Measurements from ENCODE around the gene RANBP9. TPM values are rescaled to one million over a fixed set of nuclear protein-coding genes. Genes with fewer than 3 reads are reported as not detected.

RANBP9 gene
- total RNA-seq, 4 donors from 2014 or later: 28.8 to 35.6 (median 32.3) TPM

DNA sequence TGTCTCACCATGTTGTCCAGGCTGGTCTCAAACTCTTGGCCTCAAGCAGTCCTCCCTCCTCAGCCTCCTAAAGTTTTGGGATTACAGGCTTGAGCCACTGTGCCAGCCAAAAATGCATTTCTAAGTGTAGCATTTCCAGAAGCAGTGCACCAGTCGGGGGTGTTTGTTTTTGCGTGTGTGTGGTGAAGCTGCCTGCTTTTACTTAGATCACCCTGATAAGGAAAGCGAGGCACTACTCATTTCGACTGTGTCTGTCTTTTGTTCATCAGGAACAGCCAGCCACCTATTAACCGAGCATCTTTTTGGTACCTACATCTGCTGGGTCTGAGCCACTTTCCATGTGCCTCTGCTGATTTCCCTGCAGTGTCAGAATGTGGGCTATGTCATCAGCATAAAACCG, 118.5 kb downstream of the RANBP9 start:
- TF ChIP-seq, protein P1, sequence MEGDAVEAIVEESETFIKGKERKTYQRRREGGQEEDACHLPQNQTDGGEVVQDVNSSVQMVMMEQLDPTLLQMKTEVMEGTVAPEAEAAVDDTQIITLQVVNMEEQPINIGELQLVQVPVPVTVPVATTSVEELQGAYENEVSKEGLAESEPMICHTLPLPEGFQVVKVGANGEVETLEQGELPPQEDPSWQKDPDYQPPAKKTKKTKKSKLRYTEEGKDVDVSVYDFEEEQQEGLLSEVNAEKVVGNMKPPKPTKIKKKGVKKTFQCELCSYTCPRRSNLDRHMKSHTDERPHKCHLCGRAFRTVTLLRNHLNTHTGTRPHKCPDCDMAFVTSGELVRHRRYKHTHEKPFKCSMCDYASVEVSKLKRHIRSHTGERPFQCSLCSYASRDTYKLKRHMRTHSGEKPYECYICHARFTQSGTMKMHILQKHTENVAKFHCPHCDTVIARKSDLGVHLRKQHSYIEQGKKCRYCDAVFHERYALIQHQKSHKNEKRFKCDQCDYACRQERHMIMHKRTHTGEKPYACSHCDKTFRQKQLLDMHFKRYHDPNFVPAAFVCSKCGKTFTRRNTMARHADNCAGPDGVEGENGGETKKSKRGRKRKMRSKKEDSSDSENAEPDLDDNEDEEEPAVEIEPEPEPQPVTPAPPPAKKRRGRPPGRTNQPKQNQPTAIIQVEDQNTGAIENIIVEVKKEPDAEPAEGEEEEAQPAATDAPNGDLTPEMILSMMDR (IDR thresholded peaks at IDR 0.05): no peak
- no peak for DNase-seq (ENCODE audit: low spot score)
- ATAC-seq (ENCODE audit: low FRiP score): no peak

DNA sequence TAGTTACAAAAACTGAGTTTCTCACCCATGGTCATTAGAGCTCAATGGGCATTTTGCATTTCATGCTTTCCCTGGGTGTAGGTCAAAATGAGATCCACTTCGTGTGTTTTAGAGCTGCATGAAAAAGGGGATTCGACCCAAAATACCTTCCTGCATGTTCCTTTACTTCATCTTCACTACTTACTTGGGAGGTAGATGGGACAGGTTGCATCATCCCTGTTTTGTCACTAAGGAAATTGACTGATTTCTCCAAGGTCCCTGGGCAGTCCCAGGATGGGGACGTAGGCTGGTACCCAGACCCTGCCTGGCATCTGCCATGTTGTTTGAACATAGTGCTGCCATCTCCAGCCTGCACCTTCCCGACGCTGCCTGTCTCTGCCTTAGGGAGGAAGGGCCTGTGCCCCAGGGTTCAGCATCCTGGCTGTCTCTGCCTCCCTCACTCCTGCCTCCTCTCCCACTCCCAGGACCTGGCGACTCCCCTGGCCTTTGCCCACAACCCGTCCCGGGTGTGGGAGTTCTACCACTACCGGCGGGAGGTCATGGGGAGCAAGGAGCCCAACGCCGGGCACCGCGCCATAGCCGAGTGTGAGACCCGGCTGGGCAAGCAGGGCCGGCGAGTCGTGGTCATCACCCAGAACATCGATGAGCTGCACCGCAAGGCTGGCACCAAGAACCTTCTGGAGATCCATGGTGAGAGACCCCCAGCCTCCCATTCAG, 120.3 kb downstream of the RANBP9 start:
- DNase-seq (ENCODE audit: low spot score) (no peak), ATAC-seq (ENCODE audit: low FRiP score) (no peak)
- TF ChIP-seq, protein P1 (IDR thresholded peaks at IDR 0.05): no peak

DNA sequence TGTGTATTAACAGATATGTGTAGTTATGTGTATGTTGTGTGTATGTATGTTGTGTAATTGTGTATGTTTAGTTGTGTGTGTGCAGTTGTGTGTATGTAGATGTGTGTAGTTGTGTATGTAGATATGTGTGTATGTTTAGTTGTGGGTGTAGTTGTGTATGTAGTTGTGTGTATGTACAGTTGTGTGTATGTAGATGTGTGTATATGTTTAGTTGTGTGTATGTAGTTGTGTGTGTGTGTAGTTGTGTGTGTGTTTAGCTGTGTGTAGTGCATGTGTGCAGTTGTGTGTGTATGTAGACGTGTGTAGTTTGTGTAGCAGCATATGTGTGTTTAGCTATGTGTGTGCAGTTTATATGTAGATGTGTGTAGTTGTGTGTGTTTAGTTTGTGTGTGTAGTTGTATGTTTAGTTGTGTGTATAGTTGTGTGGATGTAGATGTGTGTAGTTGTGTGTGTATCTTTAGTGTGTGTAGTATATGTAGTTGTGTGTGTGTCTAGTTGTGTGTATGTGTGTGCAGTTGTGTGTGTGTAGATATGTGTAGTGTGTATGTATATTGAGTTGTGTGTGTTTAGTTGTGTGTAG, 121.0 kb downstream of the RANBP9 start:
- ATAC-seq (ENCODE audit: low FRiP score) (no peak), DNase-seq (ENCODE audit: low spot score) (no peak)

DNA sequence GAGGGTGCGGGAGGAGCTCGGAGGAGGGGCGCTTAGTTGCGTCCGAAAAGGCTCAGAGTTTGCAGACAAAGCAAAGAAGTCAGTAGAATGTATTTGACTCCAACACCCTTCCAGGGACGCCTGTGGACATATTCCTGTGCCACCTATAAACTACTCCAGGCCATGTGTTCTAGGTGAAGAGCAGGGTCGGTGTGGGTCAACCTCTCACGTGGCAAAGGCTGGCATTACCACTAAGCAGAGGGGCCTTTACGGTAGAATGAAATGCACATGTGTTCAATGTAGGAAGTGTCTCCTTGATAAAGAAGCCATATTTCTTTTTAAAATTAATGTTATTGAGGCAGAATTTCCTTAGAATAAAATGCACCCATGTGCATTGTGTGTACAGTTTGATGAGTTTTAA, 121.8 kb downstream of the RANBP9 start:
- no peak for DNase-seq (ENCODE audit: low spot score)
- TF ChIP-seq, protein P1 (IDR thresholded peaks at IDR 0.05): no peak
- ATAC-seq (ENCODE audit: low FRiP score): no peak

More for the DNA sequence above, 121.0 kb downstream of the RANBP9 start:
- TF ChIP-seq, protein P1 (IDR thresholded peaks at IDR 0.05): no peak

DNA sequence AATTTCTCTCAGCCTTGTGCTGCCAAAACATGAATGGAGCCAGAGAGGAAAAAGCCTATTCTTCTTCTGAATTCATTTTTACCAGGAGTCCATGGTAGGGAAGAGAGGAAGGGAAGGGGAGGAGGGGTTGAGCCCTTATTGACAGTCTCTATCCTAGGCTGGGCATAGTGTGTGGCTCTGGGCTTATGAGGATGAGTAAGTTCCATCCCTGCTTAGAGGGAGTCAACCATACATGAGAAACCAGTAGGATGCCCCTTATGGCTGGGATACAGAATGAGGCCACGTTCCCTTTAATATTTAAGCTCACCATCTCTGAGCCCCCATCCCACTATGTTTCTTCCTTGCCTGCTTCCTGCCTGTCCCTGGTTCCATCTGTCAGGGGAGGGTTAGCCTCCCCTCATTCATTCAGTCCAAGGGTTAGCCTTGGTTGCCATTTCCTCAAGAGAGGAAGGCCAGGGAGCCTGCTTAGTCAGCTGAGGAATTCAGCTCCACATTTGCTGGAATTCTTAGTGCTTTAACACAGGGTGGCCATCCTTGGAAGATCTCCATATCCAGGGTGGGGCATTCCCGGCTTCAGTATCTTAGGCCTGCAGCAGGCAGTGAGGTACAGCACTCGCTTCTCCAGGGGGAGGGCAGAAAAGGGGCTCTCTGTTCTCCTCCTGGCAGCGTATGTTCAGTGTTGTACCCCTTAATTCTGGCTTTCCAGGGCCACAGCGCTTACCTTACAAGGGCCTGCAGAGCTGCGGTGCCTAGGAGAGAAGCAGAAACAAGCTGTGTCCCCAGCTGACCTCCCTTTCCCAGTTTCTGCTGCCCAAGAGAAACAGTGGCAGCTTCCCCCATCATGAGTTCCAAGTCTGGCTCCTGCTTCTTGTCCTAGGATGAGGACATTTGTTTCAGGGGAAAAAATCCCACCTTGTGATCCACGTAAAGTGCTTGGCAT, 124.8 kb downstream of the RANBP9 start:
- TF ChIP-seq, protein P1 (IDR thresholded peaks at IDR 0.05): no peak
- DNase-seq (ENCODE audit: low spot score) (no peak), ATAC-seq (ENCODE audit: low FRiP score) (no peak)

DNA sequence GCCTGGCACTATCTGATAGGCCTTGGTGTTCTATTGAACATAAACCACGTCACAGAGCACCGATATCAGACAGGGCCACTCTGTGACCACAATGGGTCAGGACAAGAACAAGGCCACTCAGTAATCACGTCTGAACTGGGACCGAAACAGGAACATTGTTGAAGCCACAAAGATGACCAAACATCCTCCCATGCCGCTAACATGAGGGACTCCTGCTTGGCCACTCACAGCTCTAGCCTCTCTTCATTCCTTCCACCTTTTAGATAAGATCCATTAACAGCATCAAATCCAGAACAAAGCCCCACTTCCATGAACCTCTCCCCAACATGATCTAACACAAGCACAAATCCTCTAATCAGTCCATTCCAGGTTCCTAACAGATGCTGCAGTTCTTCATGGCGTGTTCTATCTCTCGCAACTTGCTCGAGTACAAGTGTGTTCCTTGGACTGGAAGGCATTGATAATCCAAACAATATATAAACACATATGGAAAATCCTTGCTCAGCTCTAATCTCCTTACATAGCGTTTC, 129.9 kb downstream of the RANBP9 start:
- ATAC-seq (ENCODE audit: low FRiP score) (no peak), DNase-seq (ENCODE audit: low spot score) (no peak)
- TF ChIP-seq, protein P1 (IDR thresholded peaks at IDR 0.05): no peak

Measured in omental fat pad (tissue), 4 donors.